ENCODE results near the gene GALNT16. TPM values are rescaled to one million over a fixed set of nuclear protein-coding genes. Genes with fewer than 3 reads are reported as not detected.

Gene GALNT16
- polyA plus RNA-seq, 1 donor (not counting 4 experiments of a cell fraction or from before 2014, with no cell fraction given) = not detected

GRCh38 chr14:69282448-69282847 lies 22.5 kb downstream of the GALNT16 start:
- no peak overlapping the region for H3K27ac ChIP-seq (ENCODE audit: control insufficient read depth, insufficient read depth, low read length)
- no peaks in the 10 kb centered on the region for H3K36me3 ChIP-seq (ENCODE audit: control insufficient read depth in 2 of 2, extremely low read depth in 1 of 2, insufficient read depth in 2 of 2, low read length in 2 of 2)
- H2AFZ ChIP-seq (ENCODE audit: control insufficient read depth, low read length) = no peak overlapping the region
- no peaks in the 10 kb centered on the region for H3K9me3 ChIP-seq (ENCODE audit: control insufficient read depth, low read depth, low read length)
- no peak overlapping the region for H3K4me2 ChIP-seq (ENCODE audit: control insufficient read depth, extremely low read depth, insufficient read depth, low read depth, low read length)
- H3K4me3 ChIP-seq (ENCODE audit: control insufficient read depth in 2 of 3, extremely low read depth in 1 of 3, insufficient read depth in 2 of 3, low read depth in 1 of 3, low read length in 3 of 3) = no peak overlapping the region
- no peak overlapping the region for H3K9ac ChIP-seq (ENCODE audit: control insufficient read depth, extremely low read depth, insufficient read depth, low read length)
- H3K79me2 ChIP-seq (ENCODE audit: control insufficient read depth, insufficient read depth, low read length) = no peaks in the 10 kb centered on the region
- no peaks in the 10 kb centered on the region for H3K9me1 ChIP-seq (ENCODE audit: control insufficient read depth, extremely low read depth, insufficient read depth, low read length)
- no peak for FAIRE-seq
- TF ChIP-seq EZH2 (IDR thresholded peaks at IDR 0.05; ENCODE audit: low read length) (no peak), CTCF (optimal IDR thresholded peaks at IDR 0.05 in 1 of 3, IDR thresholded peaks at IDR 0.05 in 1 of 3, conservative IDR thresholded peaks at IDR 0.05 in 1 of 3; ENCODE audit: extremely low read depth in 1 of 3, insufficient read depth in 2 of 3, low read length in 3 of 3) (no peak)
- H3K27me3 ChIP-seq (ENCODE audit: control insufficient read depth, extremely low read depth, insufficient read depth, low read length) = peaks cover 7% of the 10 kb centered on the region
- DNase-seq (ENCODE audit: low read depth, low spot score) = no peak
- dilution Hi-C loops (cut with MboI; ENCODE audit: extremely low pct_ligation_motif_present, low sequenced_read_pairs) = no loop called here
- no peaks in the 10 kb centered on the region for H4K20me1 ChIP-seq (ENCODE audit: control insufficient read depth, extremely low read depth, insufficient read depth, low read length)
- no peaks in the 10 kb centered on the region for H3K4me1 ChIP-seq (ENCODE audit: control insufficient read depth, extremely low read depth, insufficient read depth, low read length)

GRCh38 chr14:69284170-69284569 lies 24.2 kb downstream of the GALNT16 start:
- no peak overlapping the region for H2AFZ ChIP-seq (ENCODE audit: control insufficient read depth, low read length)
- TF ChIP-seq CTCF (optimal IDR thresholded peaks at IDR 0.05 in 1 of 3, IDR thresholded peaks at IDR 0.05 in 1 of 3, conservative IDR thresholded peaks at IDR 0.05 in 1 of 3; ENCODE audit: extremely low read depth in 1 of 3, insufficient read depth in 2 of 3, low read length in 3 of 3) (no peak), EZH2 (IDR thresholded peaks at IDR 0.05; ENCODE audit: low read length) (no peak)
- no peak overlapping the region for H3K4me2 ChIP-seq (ENCODE audit: control insufficient read depth, extremely low read depth, insufficient read depth, low read depth, low read length)
- H3K4me3 ChIP-seq (ENCODE audit: control insufficient read depth in 2 of 3, extremely low read depth in 1 of 3, insufficient read depth in 2 of 3, low read depth in 1 of 3, low read length in 3 of 3) = no peak overlapping the region
- FAIRE-seq (no peak), DNase-seq (ENCODE audit: low read depth, low spot score) (no peak)
- H3K9me3 ChIP-seq (ENCODE audit: control insufficient read depth, low read depth, low read length) = no peaks in the 10 kb centered on the region
- H3K4me1 ChIP-seq (ENCODE audit: control insufficient read depth, extremely low read depth, insufficient read depth, low read length) = no peaks in the 10 kb centered on the region
- H3K27me3 ChIP-seq (ENCODE audit: control insufficient read depth, extremely low read depth, insufficient read depth, low read length) = peaks cover 6% of the 10 kb centered on the region
- no peak overlapping the region for H3K27ac ChIP-seq (ENCODE audit: control insufficient read depth, insufficient read depth, low read length)
- no peaks in the 10 kb centered on the region for H4K20me1 ChIP-seq (ENCODE audit: control insufficient read depth, extremely low read depth, insufficient read depth, low read length)
- H3K36me3 ChIP-seq (ENCODE audit: control insufficient read depth in 2 of 2, extremely low read depth in 1 of 2, insufficient read depth in 2 of 2, low read length in 2 of 2) = no peaks in the 10 kb centered on the region
- no peak overlapping the region for H3K9ac ChIP-seq (ENCODE audit: control insufficient read depth, extremely low read depth, insufficient read depth, low read length)
- H3K9me1 ChIP-seq (ENCODE audit: control insufficient read depth, extremely low read depth, insufficient read depth, low read length) = no peaks in the 10 kb centered on the region
- dilution Hi-C loops (cut with MboI; ENCODE audit: extremely low pct_ligation_motif_present, low sequenced_read_pairs) = no loop called here
- H3K79me2 ChIP-seq (ENCODE audit: control insufficient read depth, insufficient read depth, low read length) = no peaks in the 10 kb centered on the region
